ENCODE data around the gene SDR42E2. TPM values are rescaled to one million over a fixed set of nuclear protein-coding genes. Genes with fewer than 3 reads are reported as not detected.
A peak's percentile ranks its signal among the peaks of the same experiment; 100 is the strongest.

SDR42E2 gene
- total RNA-seq, 1 donor from 2014 or later: not detected

DNA sequence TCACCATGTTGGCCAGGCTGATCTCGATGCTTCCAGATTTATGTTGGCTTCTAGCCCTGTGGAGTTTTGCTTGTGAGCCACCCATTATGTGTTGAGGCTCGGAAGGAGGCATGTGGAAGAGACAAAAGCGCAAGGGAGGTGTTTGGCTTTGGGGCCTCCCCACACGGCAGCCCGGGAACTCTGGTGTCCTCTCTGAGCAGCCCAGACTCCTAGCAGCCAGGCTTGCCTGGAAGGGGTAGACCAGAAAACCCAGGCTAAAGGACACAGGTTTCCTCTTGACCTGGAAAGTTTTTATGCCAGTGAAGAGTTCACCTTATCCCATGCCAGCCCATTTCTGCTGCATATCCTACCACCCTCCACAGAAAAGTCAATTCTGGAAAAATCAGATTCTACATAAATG is 21.0 kb downstream of the SDR42E2 start:
- H3K36me3 Mint-ChIP-seq (ENCODE audit: insufficient read depth): no peaks in the 10 kb centered on the region
- no peak overlapping the region for H3K4me3 Mint-ChIP-seq (ENCODE audit: low read depth)
- no peak for DNase-seq (ENCODE audit: low spot score, unreplicated experiment)
- H3K4me1 Mint-ChIP-seq (ENCODE audit: low read depth): no peaks in the 10 kb centered on the region
- no peak for TF ChIP-seq CTCF (IDR thresholded peaks at IDR 0.05; ENCODE audit: unreplicated experiment)
- no peaks in the 10 kb centered on the region for H3K9me3 Mint-ChIP-seq (ENCODE audit: low read depth)
- H3K27me3 Mint-ChIP-seq: peaks cover 10% of the 10 kb centered on the region
- H3K27ac Mint-ChIP-seq: no peak overlapping the region

DNA sequence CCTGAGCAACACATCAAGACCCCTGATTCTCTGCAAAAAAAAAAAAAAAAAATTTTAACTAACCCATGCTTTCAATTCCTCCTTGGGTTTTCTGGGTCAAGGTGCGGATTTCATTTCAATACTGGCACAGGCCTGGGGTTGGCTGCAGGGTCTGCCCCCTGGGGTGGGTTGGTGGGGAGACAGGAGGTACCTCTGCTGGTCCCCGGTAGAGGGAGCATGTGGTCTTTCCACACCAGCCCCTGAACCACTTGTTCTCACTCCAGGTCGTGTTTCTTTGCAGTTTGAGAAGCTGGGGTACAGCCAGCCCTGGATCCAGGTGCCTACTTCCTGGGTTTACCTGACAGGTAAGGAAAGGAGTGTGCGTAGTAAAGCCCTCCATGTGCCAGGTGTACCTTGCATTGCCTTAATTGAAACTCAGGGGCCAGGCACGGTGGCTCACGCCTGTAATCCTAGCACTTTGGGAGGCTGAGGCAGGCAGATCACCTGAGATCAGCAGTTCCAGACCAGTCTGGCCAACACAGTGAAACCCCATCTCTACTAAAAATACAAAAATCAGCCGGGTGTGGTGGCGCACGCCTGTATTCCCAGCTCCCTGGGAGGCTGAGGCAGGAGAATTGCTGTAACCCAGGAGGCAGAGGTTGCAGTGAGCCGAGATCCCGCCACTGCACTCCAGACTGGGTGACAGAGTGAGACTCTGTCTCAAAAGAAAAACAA is 21.8 kb downstream of the SDR42E2 start:
- H3K4me3 Mint-ChIP-seq (ENCODE audit: low read depth): no peak overlapping the region
- H3K36me3 Mint-ChIP-seq (ENCODE audit: insufficient read depth): no peaks in the 10 kb centered on the region
- DNase-seq (ENCODE audit: low spot score, unreplicated experiment): no peak
- H3K9me3 Mint-ChIP-seq (ENCODE audit: low read depth): no peaks in the 10 kb centered on the region
- peaks cover 13% of the 10 kb centered on the region for H3K27me3 Mint-ChIP-seq
- H3K27ac Mint-ChIP-seq: no peak overlapping the region
- peak; percentile 22 for TF ChIP-seq CTCF (IDR thresholded peaks at IDR 0.05; ENCODE audit: unreplicated experiment)
- peaks cover 2% of the 10 kb centered on the region for H3K4me1 Mint-ChIP-seq (ENCODE audit: low read depth)

DNA sequence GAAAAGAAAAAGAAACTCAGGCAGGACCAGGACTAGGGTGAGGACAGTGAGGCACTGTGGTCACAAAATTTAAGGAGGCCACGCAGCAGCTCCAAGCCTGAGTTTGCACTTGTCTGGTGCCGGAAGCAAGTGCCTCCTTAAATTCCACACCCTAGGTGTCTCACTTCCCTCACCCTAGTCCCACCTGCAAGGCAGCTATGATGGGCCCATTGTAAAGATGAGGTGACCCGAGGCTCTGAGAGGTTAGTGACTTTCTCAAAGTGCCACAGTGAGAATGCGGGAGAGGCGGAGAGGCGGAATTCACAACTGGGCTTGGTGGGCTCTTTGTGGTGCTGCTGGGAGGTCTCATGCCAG is 22.3 kb downstream of the SDR42E2 start:
- no peak overlapping the region for H3K4me3 Mint-ChIP-seq (ENCODE audit: low read depth)
- peaks cover 14% of the 10 kb centered on the region for H3K27me3 Mint-ChIP-seq
- no peaks in the 10 kb centered on the region for H3K9me3 Mint-ChIP-seq (ENCODE audit: low read depth)
- H3K27ac Mint-ChIP-seq: no peak overlapping the region
- DNase-seq (ENCODE audit: low spot score, unreplicated experiment): no peak
- no peaks in the 10 kb centered on the region for H3K36me3 Mint-ChIP-seq (ENCODE audit: insufficient read depth)
- TF ChIP-seq CTCF (IDR thresholded peaks at IDR 0.05; ENCODE audit: unreplicated experiment): no peak
- H3K4me1 Mint-ChIP-seq (ENCODE audit: low read depth): peaks cover 4% of the 10 kb centered on the region

- peak; percentile 43 for TF ChIP-seq CTCF (IDR thresholded peaks at IDR 0.05; ENCODE audit: unreplicated experiment)
- no peak overlapping the region for H3K27ac Mint-ChIP-seq
- H3K27me3 Mint-ChIP-seq: peaks cover 6% of the 10 kb centered on the region
- no peak for DNase-seq (ENCODE audit: low spot score, unreplicated experiment)
- no peaks in the 10 kb centered on the region for H3K36me3 Mint-ChIP-seq (ENCODE audit: insufficient read depth)
- H3K4me1 Mint-ChIP-seq (ENCODE audit: low read depth): peaks cover 6% of the 10 kb centered on the region
- H3K4me3 Mint-ChIP-seq (ENCODE audit: low read depth): no peak overlapping the region
- H3K9me3 Mint-ChIP-seq (ENCODE audit: low read depth): no peaks in the 10 kb centered on the region
Observed at GRCh38 chr16:22186517-22186916, 24.2 kb downstream of the SDR42E2 start.

- no peak for DNase-seq (ENCODE audit: low spot score, unreplicated experiment)
- H3K36me3 Mint-ChIP-seq (ENCODE audit: insufficient read depth): no peaks in the 10 kb centered on the region
- H3K27me3 Mint-ChIP-seq: peaks cover 6% of the 10 kb centered on the region
- no peak overlapping the region for H3K27ac Mint-ChIP-seq
- TF ChIP-seq CTCF (IDR thresholded peaks at IDR 0.05; ENCODE audit: unreplicated experiment): no peak
- H3K4me3 Mint-ChIP-seq (ENCODE audit: low read depth): no peak overlapping the region
- H3K4me1 Mint-ChIP-seq (ENCODE audit: low read depth): peaks cover 11% of the 10 kb centered on the region
- no peaks in the 10 kb centered on the region for H3K9me3 Mint-ChIP-seq (ENCODE audit: low read depth)
Observed at GRCh38 chr16:22188267-22188594, 25.9 kb downstream of the SDR42E2 start.

Data from progenitor cell of endocrine pancreas (in vitro differentiated cells).